ENCODE data around the gene IFITM10.

IFITM10 gene

DNA sequence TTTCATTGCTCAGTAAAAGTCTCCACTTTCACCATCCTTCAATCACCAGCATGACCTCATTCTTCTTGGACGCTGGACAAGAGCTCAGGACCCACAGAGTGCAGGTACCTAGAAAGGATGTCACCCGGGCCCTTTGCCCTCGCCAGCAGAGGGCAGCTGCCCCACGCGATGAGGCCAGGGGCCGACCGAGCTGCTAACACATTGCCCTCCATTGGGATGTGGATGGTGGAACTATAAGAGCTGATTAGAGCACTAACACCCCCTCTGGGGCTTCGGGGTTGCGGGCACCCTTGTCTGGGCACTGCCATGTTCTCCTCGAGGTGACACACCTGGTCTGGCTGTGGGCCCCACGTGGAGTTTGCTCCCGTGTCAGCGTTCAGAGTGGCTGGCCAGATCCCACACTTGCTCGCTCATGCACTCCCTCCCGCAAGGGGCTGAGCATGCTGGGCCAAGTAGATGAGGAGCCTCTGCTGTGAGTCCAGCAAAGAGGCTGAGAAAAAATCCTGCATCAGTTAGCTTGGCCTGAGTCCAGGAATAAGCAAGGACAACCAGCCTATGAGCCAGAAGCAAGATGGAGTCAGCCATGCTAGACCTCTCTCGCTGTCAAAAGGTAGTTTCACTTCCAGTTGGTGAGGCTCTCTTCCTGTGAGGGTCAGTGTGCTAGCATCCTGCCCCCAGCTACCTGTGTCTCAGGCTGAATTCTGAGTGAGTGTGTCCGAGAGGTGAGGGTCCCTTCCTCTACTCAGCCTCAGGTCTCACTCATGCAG, 43.6 kb downstream of the IFITM10 start:
- no peak for DNase-seq

DNA sequence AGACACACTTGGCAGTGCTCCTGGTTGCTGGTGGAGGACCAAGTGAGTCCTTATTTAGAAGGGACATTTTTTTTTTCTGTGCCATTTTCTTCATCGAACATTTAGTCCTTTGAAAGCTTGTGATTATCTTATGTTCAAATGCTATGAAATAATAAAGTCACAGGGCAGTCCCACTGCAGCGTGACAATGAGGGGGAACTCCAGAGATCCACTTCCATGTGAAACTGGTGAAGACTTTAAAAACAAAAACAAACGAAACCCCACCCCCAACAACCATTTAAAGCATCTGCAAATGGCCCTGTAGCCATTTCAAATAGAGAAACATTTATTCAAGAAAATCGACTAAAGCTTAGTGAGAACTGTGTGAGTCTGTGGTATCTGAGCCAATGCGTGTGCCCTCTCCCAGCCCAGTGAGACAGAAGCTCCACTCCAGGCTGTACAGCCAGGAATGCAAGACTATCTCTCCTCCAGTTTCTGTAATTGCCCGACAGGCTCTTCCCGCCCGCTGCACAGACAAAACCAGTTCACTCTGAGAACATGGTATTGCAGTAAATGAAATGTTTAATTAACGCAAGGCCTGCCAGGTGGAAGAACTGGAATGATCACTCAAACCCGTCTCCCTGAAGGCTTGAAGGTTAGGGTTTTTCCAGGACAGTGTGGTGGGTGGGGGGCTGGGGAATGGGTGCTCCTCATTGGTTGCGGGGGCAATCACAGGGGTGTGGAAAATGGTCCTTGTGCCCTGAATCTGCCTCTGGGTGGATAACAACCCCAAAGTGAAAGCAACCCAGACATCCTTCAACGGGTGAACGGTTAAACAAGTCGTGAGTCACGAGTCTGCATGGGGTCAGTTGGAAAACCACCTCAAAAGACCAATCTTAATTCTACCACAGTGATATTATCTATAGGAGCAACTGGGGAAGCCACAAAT, 45.0 kb downstream of the IFITM10 start:
- DNase-seq = no peak

DNA sequence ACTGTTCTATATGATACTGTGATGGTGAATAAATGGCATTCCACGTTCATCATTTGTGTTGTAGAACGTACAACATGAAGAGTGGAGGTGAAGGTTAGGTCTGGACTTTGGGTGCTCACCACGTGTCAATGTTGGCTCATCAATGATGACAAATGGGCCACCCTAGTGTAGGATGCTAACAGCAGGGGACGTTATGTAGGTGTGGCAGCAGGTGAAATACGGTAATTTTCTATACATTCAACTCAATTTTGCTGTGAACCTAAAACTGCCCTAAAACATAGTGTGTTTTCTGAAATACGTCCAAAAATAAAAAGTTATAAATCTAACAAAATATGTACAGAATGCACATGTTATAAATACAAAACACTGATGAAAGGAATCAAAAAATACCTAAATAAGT, 47.2 kb downstream of the IFITM10 start:
- DNase-seq = no peak

DNA sequence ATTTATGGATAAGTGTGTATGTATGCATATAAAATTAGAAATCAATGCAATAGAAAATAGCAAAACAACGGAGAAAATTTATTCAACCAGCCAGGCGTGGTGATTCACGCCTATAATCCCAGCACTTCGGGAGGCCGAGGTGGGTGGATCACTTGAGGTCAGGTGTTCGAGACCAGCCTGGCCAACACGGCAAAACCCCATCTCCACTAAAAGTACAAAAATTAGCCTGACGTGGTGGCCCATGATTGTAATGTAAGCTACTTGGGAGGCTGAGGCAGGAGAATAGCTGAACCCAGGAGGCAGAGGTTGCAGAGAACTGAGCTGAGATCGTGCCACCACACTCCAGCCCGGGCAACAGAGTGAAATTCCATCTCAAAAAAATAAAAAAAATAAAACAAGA, 47.9 kb downstream of the IFITM10 start:
- DNase-seq = no peak

DNA sequence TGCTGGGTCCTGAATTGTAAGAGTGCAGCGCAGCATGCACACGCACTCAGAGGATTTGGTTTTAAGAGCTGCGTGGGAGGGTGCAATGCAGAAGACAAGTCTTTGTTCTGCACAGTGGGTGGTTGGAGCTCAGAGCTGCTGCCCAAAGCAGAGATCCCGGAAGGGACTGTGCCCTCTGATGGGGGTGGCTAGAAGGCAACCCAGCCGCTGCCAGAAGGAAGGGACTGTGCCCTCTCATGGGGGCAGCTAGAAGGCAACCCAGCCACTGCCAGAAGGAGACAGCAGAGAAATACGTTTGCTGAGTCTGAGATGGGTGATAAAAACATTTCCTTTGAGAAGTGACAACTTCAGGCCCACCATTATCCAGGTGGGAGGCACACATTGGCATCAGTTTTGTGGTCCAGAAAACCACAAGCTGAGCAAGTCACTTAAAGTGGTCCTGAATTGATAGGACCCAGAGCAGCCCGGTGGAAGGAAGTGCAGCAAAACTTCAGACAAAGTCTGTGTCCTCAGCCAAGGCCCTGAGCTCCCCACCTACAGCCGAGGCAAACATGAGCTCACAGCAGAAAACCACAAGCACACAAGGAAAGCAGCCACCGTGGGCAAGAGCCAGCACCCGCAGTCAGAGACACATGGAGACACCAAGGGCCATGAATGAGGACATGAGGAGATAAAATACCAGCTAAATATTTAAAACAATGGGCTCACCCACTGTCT, 49.1 kb downstream of the IFITM10 start:
- DNase-seq = no peak

DNA sequence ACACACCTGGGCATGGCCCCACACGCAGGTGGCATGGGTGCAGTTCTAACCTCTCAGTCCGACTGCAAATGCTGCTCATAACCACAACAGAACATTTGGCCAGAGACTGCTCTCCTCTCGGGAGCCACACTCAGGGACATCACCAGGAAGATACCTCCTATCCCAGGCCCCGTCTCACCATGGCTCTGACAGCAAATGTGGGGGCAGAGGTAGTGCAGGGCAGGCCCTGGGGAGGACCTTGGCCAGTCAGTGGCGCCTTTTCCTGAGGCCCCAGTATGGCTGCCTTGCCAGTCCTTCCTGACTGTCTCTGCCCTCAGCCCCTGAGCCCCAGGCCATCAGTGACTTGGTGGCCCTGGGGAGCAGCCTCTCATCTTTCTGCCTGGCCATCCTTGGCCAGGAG, 50.6 kb downstream of the IFITM10 start:
- DNase-seq = no peak

DNA sequence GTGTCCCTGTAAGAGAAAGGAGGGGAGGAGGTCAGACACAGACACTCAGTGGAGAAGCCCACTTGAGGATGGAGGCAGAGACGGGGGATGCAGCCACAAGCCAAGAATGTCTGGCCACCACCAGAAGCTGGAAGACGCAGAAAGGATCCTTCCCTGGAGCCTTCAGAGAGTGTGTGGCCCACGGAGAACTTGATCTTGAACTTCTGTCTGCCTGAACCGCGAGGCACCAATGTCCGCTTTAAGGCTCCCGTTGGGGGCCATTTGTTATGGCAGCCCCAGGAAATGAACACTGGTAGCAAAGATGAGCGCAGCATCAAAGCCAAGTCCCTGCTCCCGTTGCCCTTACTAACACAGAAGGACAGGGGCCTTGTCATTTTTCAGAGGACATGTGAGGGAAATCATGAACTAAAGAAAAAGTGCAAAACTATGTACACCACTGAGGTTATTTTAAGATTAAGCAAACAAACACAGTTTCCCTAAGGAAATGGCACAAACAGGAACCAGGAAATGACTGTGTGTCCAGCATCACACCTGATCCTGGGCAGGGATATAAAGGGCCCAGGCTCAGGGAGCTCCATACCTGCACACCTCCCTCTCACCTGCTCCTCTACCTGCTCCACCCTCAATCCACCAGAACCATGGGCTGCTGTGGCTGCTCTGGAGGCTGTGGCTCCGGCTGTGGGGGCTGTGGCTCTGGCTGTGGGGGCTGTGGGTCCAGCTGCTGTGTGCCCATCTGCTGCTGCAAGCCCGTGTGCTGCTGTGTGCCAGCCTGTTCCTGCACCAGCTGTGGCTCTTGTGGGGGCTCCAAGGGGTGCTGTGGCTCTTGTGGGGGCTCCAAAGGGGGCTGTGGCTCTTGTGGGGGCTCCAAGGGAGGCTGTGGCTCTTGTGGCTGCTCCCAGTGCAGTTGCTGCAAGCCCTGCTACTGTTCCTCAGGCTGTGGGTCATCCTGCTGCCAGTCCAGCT, 53.5 kb downstream of the IFITM10 start, which contains the start of gene KRTAP5-6:
Gene KRTAP5-6, plus strand, starts transcription at position 588 of the 963 bp plus-strand sequence. Its CDS starts 51 bp downstream, at position 639.
- DNase-seq = no peak

DNA sequence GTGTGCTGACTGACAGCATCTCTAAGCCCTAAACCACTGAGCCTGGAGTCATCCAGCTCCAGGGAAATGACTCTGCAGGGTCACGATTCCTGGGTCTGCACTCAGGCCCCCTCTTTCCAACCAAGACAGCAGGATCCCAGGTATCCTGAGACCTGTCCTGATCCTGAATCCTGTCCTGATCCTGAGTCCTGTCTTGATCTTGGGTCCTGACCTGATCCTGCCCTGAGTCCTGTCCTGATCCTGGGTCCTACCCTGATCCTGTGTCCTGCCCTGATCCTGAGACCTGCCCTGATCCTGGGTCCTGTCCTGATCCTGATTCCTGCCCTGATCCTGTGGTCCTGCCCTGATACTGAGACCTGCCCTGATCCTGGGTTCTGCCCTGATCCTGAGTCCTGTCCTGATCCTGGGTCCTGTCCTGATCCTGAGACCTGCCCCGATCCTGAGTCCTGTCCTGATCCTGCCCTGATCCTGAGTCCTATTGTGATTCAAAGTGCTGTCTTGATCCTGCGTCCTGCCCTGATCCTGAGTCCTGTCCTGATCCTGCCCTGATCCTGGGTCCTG, 54.8 kb downstream of the IFITM10 start:
- DNase-seq = no peak

DNA sequence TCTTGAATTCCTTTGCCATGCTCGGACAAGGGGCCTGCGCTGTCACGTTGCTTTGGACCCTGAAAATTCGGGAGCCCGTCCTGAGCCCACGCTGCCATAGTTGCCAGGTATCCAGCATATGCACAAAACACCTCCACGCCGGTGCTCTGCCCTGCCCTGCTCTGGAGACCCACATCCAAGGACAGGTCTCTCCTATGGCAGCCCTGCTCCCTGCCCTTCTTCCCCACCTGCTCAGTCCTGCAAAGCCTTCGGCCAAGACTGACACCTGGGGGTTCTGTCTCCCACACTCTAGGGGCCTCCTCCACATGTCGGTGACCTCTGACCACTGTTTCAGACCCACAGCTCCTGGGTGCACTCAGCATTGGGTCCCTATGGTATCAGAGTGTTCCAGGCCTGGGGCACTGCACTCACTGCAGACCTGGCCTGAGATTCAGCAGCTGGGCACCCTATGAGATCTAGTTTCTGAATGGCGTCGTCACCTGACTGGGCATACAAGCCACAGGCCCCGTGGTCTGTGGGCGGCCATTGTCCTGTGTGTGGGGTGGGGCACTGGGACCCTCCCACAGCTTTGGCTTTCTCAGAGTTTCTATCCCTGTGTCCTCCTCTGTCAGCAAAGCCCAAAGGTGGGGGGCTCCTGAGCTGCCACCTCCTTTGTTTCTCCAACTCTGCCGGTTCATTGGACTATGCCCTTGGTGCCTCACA, 55.4 kb downstream of the IFITM10 start:
- no peak for DNase-seq

DNA sequence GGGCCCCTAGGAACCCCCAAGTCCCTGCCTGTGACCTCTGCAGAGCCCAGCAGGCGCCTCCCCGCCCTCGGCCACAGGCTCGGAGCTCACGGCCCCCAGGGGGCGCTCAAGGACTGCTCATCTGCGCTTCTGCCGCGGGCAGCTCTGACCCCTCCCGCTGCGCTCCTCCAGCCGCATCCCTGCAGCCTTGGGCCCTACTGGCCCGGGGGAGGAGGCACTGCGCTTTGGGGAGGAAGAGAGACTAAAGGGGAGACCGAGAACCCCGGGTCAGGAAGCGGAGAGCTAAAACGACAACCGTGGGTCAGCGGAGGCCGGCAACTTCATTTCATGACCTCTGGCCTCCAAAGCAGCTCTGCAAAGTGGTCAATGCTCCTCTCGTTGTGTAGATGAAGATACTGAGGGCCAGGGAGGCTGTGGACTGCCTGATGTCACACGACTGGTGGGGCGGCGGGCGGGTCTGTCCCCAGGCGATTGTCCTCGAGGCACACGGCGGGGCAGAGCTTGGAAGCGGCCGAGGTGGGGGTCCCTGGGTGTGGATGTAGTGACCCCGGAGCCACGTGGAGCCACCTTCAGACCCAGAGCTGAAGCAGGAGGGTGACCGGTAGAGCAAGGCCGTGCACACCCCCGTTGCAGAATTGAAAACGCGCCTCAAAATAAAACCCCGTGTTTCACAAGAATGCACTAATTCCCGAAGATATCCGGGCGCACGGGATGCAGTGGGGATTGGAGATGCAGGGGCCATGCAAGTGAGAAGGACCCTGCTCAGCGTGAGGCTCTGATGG, 56.1 kb downstream of the IFITM10 start:
- DNase-seq = peak; percentile 69

DNA sequence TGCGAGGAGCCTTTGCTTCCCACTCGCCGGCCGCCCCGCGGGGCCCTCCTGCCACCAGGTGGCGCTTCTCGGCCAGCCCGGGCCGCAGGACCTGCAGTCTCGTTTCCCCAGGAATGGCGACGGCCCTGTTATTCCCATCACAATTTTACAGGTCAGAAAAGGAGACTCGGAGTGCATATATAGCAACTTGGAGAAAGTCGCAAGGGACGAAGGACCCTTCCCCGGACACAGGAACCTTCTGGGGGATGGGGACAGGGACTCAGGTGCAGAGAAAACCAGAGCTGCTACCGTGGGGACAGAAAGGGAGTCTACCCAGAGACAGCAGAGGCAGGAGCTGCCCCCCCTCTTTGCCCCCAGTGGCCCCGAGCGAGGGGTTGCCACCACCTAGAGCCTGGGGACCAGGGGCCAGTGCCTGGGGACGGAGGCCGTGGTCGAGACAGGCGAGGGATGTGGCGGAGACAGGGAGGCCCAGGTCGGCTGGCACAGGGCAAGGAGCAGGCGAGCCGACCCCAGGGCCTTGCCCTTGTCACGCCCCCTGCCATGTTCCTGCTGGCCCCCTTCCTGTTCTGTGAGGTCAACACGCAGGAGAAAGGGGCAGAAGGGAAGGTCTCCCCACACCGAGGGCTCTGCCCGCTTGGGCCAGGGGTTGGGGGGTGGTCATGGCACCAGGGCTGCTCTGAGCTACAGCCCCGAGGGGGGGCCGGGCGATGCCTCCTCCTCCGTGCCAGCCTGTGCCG, 56.9 kb downstream of the IFITM10 start:
- DNase-seq = peak; percentile 65

DNA sequence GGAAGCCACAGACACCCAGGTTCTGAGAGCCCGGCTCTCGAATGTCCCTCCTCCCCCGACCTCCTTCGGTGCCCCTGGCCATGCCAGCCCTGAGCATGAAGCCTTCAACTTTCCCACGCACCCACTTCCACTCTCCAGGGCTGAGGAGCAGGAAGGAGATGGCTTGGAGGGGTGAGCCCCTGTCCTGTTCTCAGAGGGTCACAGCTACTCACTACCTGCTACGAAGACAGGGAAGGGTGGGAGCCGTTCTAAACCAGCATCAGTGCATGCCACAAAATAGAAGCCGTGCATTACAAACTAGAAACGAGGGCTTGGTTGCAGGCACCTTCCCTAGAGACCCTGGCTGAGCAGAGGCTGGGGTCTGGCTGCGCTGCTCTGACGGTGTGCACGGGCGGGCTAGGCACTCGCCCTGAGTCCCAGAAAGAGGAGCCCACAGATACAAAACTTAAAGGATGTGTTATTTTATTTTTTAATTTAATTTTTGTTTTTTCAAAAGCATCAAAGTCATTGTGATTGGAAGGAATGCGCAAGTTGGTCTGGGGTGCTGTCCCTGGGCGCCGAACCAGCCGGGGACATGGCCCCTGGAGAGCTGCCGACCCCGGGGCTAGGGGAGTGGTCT, 57.6 kb downstream of the IFITM10 start:
- DNase-seq = no peak

DNA sequence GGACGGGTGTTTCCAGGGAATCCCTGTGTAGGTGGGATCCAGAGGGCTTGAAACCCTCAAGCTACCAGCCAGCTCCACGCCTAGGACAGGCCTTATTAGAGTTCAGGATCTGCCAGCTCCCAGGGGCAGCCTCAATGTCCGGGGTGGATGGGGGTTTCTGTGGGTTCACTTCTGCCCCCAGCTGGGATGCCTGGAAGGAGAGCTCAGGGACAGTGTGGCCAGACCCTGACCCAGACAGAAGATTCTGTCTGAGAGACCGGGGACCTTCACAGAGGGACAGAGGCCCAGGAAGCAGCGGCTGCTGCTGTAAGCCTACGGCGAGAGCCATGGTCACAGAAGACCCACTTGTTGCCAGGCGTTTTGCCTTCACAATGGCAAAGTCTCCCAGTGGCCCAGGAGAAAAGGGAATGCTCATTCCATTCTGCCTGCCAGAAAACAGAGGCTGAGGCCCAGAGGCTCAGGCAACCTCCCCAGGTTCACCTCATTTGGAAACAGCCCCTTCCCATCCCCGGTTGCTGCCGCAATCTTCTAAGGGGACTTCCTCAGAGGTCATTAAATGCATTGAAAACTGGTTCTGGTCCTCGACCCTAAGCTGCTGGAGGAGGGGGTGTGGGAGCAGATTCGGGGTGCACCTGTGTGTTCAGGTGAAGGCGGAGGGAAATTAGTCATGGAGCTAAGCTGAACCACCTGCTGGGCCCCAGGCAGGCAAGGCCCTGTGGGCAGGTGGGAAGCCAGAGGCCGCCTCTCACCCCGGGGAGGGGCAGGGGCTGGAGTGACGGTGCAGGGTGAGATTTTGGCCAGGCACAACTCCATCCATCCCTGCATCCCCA, 58.3 kb downstream of the IFITM10 start:
- DNase-seq = no peak

DNA sequence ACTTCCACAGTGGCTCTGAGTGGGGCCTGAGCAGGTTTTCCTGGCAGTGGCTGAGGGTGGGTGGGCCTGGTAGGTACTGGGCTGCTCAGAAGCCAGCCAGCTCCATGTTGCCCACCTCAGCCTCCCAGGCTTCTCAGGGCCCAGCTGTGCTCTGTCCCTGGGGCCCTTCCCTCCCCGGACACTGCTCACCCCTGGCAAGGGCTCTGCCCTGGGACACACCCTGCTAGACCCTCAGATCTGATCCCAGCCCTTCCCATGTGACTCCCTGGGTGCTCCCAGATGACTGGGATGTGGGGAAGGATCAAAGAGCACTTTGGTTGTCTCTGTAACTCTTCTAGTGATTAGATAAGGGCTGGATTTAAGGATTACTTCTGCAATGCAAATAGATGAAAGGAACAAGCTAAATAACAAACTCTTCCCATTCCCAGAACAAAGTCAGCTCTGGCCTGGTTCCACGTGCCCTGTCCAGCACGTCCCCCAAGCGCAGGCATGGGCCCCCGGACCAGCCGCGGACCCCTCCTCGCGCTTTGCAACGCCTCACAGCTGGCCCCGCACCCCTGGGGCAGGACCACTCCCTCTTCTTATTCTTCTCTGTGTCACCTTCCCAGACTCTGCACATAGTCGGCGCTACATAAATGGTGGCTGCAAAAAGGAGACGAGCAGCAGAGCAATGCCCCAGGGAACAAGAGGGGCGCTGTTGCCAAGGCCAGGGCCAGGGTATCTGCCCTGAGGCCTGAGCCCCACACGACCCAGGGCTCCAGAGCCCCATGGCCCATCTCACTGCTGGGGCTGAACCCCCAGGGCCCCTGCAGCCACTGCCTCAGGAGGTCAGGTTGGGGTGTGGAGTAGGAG, 59.1 kb downstream of the IFITM10 start:
- no peak for DNase-seq

DNA sequence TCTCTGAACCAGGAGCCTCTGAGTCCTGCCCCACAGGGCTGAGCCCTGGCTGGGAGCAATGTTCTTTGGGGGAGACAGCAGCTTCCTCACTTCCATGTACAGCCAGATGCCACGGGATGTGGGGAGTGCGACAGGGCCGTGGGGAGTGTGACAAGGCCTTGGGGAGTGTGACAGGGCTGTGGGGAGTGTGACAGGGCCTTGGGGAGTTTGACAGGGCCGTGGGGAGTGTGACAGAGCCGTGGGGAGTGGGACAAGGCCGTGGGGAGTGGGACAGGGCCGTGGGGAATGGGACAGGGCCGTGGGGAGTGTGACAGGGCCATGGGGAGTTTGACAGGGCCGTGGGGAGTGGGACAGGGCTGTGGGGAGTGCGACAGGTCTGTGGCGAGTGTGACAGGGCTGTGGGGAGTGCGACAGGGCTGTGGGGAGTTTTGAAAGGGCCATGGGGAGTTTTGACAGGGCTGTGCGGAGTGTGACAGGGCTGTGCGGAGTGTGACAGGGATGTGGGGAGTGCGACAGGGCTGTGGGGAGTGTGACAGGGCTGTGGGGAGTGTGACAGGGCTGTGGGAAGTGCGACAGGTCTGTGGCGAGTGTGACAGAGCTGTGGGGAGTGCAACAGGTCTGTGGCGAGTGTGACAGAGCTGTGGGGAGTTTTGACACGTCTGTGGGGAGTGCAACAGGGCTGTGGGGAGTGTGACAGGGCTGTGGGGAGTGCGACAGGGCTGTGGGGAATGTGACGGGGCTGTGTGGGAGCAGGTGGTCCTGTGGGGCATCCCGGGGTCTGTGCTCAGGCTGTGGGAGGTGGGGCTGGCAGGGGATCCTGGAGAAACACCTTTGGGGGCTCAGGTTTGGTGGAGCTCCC, 60.0 kb downstream of the IFITM10 start:
- DNase-seq = no peak

All from fibroblast of skin of abdomen (primary cell).